HepG2 (cell line): ENCODE results near the gene BIRC7. TPM values are rescaled to one million over a fixed set of nuclear protein-coding genes. Genes with fewer than 3 reads are reported as not detected.

ENCODE experiments used
- FOXJ3 ChIP-seq: sonication (generic); formaldehyde crosslinking; IDR thresholded peaks from 2 replicates; pipeline ENCODE4 v1.4.0; 2020; ENCODE audit warnings: missing genetic modification reagents, mild to moderate bottlenecking, borderline replicate concordance
- HOXA3 ChIP-seq: sonication (generic); formaldehyde crosslinking; IDR thresholded peaks from 2 replicates; pipeline ENCODE4 v1.5.0; 2020; ENCODE audit warnings: missing genetic modification reagents
- NFAT5 ChIP-seq: sonication (generic); formaldehyde crosslinking; IDR thresholded peaks from 2 replicates; pipeline ENCODE4 v1.4.0; 2020; ENCODE audit warnings: missing genetic modification reagents
- POLR2AphosphoS2 ChIP-seq: IDR thresholded peaks from 2 replicates; pipeline ENCODE4 v1.6.1; 2011; ENCODE audit warnings: low read depth, low read length, improper control_type of control experiment
- POLR2G ChIP-seq: fragments of 200-400 bp; formaldehyde crosslinking; IDR thresholded peaks from 2 replicates; pipeline ENCODE4 v1.6.1; 2018; ENCODE audit warnings: mild to moderate bottlenecking, low read depth, low read length, moderate library complexity
- ZNF34 ChIP-seq: sonication (generic); formaldehyde crosslinking; IDR thresholded peaks from 2 replicates; pipeline ENCODE4 v1.4.0; 2020; ENCODE audit warnings: mild to moderate bottlenecking, missing genetic modification reagents, borderline replicate concordance
- ZNF589 ChIP-seq: sonication (generic); formaldehyde crosslinking; conservative IDR thresholded peaks from 2 replicates; pipeline ENCODE4 v1.8.0; 2022; ENCODE audit warnings: mild to moderate bottlenecking, moderate library complexity, missing genetic modification reagents
- ZNF83 ChIP-seq: sonication (generic); formaldehyde crosslinking; IDR thresholded peaks from 2 replicates; pipeline ENCODE4 v1.4.0; 2020; ENCODE audit warnings: missing genetic modification reagents, mild to moderate bottlenecking, borderline replicate concordance
- polyA plus RNA-seq, 8 experiments: library from polyadenylated mRNA; depleted of rRNA in 3 of 8; stranded (reverse) in 7 of 8; unstranded in 1 of 8; fragments of >200 nt; fragmentation: Illumina TruSeq in 4 of 8; extraction: Trizol in 4 of 8; gene quantifications; 2 replicates each; pipeline versions ENCODE4 v1.2.1 to v1.2.3, GENCODE V29; 2011 to 2016; ENCODE audit warnings: low read depth in 4 of 8, missing spikeins in 1 of 8, mixed read lengths in 1 of 8; ENCODE audit not compliant: insufficient read depth in 1 of 8
- total RNA-seq, 5 experiments: library from RNA; depleted of rRNA; stranded (reverse); fragments of >200 nt; fragmentation: Illumina TruSeq; extraction: Trizol; gene quantifications; 2 replicates each; pipeline ENCODE4 v1.2.3, GENCODE V29; 2016; ENCODE audit warnings: low read depth in 1 of 5
- TF ChIP-seq, protein P1 (sequence below): sonication (generic); formaldehyde crosslinking; IDR thresholded peaks from 2 replicates; pipeline ENCODE4 v1.4.0; 2020; ENCODE audit warnings: mild to moderate bottlenecking, missing genetic modification reagents
- TF ChIP-seq, protein P2 (sequence below): sonication (generic); formaldehyde crosslinking; IDR thresholded peaks from 2 replicates; pipeline ENCODE4 v1.5.0; 2020; ENCODE audit warnings: missing genetic modification reagents

The BIRC7 gene
- total and polyA plus RNA-seq, 2 of the 13 experiments (the other 11 are each of a cell fraction or from before 2014, with no cell fraction given): 0.27 to 5.1 TPM

GRCh38 chr20:63261060-63261794, 25.5 kb downstream of the BIRC7 start (continued):
- TF ChIP-seq ZNF34 (CRISPR knock-in tag) (no peak), FOXJ3 (no peak), POLR2G (no peak), ZNF589 (CRISPR knock-in tag) (no peak), ZNF83 (no peak), HOXA3 (peak; percentile 56), POLR2AphosphoS2 (no peak), NFAT5 (CRISPR knock-in tag) (no peak)
- TF ChIP-seq, protein P1, sequence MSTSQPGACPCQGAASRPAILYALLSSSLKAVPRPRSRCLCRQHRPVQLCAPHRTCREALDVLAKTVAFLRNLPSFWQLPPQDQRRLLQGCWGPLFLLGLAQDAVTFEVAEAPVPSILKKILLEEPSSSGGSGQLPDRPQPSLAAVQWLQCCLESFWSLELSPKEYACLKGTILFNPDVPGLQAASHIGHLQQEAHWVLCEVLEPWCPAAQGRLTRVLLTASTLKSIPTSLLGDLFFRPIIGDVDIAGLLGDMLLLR (CRISPR knock-in tag): no peak
- TF ChIP-seq, protein P2, sequence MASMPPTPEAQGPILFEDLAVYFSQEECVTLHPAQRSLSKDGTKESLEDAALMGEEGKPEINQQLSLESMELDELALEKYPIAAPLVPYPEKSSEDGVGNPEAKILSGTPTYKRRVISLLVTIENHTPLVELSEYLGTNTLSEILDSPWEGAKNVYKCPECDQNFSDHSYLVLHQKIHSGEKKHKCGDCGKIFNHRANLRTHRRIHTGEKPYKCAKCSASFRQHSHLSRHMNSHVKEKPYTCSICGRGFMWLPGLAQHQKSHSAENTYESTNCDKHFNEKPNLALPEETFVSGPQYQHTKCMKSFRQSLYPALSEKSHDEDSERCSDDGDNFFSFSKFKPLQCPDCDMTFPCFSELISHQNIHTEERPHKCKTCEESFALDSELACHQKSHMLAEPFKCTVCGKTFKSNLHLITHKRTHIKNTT (CRISPR knock-in tag): no peak
- TF ChIP-seq, all 625 proteins: peak for 49
